Endothelial cell of umbilical vein (primary cell): ENCODE data around the gene CD151.

ENCODE experiments used
- EZH2 ChIP-seq: IDR thresholded peaks from 2 replicates; pipeline ENCODE4 v1.6.1; 2012; ENCODE audit warnings: borderline replicate concordance, low read depth, mild to moderate bottlenecking, moderate library complexity, low read length, inconsistent platforms; ENCODE audit not compliant: severe bottlenecking
- FOS ChIP-seq: IDR thresholded peaks from 2 replicates; pipeline ENCODE4 v1.6.1; 2011; ENCODE audit warnings: mild to moderate bottlenecking, low read length, moderate library complexity, borderline replicate concordance; ENCODE audit not compliant: insufficient read depth
- JUN ChIP-seq: IDR thresholded peaks from 2 replicates; pipeline ENCODE4 v1.6.1; 2011; ENCODE audit warnings: borderline replicate concordance, low read depth; ENCODE audit not compliant: insufficient read length, insufficient read depth
- MAX ChIP-seq: IDR thresholded peaks from 2 replicates; pipeline ENCODE4 v1.6.1; 2011; ENCODE audit not compliant: insufficient read depth, insufficient read length
- MYC ChIP-seq: IDR thresholded peaks from one replicate; pipeline ENCODE4 v1.6.1; 2011; ENCODE audit warnings: mild to moderate bottlenecking, low read depth, low read length
- POLR2A ChIP-seq: IDR thresholded peaks from 2 replicates; pipeline ENCODE4 v1.6.1; 2012; ENCODE audit warnings: low read depth, mild to moderate bottlenecking, control low read depth, low read length
- POLR2AphosphoS5 ChIP-seq: IDR thresholded peaks from 2 replicates; pipeline ENCODE4 v1.6.1; 2012; ENCODE audit warnings: low read depth, mild to moderate bottlenecking, control low read depth, low read length, moderate library complexity; ENCODE audit not compliant: insufficient read depth
- TF ChIP-seq, protein P1 (sequence below), 2 donors: IDR thresholded peaks; 1 replicate in 1 of 2; 2 replicates in 1 of 2; pipeline ENCODE4 v1.5.1; 2011; ENCODE audit warnings: low read length in 2 of 2, mild to moderate bottlenecking in 2 of 2, moderate library complexity in 2 of 2, control low read depth in 1 of 2, inconsistent platforms in 1 of 2, low read depth in 1 of 2; ENCODE audit not compliant: insufficient read depth in 1 of 2; ENCODE audit errors: extremely low read depth in 1 of 2

GRCh38 chr11:800473-800872 is 32.3 kb upstream of the CD151 start:
- TF ChIP-seq, protein P1, sequence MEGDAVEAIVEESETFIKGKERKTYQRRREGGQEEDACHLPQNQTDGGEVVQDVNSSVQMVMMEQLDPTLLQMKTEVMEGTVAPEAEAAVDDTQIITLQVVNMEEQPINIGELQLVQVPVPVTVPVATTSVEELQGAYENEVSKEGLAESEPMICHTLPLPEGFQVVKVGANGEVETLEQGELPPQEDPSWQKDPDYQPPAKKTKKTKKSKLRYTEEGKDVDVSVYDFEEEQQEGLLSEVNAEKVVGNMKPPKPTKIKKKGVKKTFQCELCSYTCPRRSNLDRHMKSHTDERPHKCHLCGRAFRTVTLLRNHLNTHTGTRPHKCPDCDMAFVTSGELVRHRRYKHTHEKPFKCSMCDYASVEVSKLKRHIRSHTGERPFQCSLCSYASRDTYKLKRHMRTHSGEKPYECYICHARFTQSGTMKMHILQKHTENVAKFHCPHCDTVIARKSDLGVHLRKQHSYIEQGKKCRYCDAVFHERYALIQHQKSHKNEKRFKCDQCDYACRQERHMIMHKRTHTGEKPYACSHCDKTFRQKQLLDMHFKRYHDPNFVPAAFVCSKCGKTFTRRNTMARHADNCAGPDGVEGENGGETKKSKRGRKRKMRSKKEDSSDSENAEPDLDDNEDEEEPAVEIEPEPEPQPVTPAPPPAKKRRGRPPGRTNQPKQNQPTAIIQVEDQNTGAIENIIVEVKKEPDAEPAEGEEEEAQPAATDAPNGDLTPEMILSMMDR (IDR thresholded peaks at IDR 0.05; ENCODE audit: extremely low read depth in 1 of 2, insufficient read depth in 1 of 2, low read depth in 1 of 2, low read length in 2 of 2): no peak
- no peak for TF ChIP-seq FOS
- no peak for TF ChIP-seq POLR2A
- TF ChIP-seq EZH2: no peak
- no peak for TF ChIP-seq POLR2AphosphoS5
- no peak for TF ChIP-seq MYC
- TF ChIP-seq MAX: no peak
- no peak for TF ChIP-seq JUN
